ENCODE results near the gene EHD2.
"Not testable (repeated sequence)": the region's sequence is repeated elsewhere in the genome, so short reads cannot be mapped to it uniquely, and the experiment has no call there.

Gene EHD2

GRCh38 chr19:47713046-47714021, at the start of gene EHD2:
TSS of gene EHD2 (plus strand) at chr19:47713422. CDS start at chr19:47716613, 3,191 bp downstream.
- peak; percentile 61 for DNase-seq (ENCODE audit: low read depth, low spot score)

- DNase-seq (ENCODE audit: low read depth, low spot score) = no peak
These were observed 49.7 kb upstream of the EHD2 start for GRCh38 chr19:47663435-47663910.

- DNase-seq (ENCODE audit: low read depth, low spot score) = peak; percentile 27
These were observed 49.1 kb upstream of the EHD2 start for GRCh38 chr19:47663911-47664771.

GRCh38 chr19:47668556-47668955, 44.7 kb upstream of the EHD2 start:
- not testable (repeated sequence) for DNase-seq (ENCODE audit: low read depth, low spot score)

- no peak for DNase-seq (ENCODE audit: low read depth, low spot score)
These were observed 42.5 kb upstream of the EHD2 start for GRCh38 chr19:47670736-47671135.

- DNase-seq (ENCODE audit: low read depth, low spot score) = no peak
These were observed 41.7 kb upstream of the EHD2 start for GRCh38 chr19:47671499-47671898.

GRCh38 chr19:47673426-47673825, 39.8 kb upstream of the EHD2 start:
- no peak for DNase-seq (ENCODE audit: low read depth, low spot score)

GRCh38 chr19:47674548-47674947, 38.7 kb upstream of the EHD2 start:
- no peak for DNase-seq (ENCODE audit: low read depth, low spot score)

- no peak for DNase-seq (ENCODE audit: low read depth, low spot score)
These were observed 38.0 kb upstream of the EHD2 start for GRCh38 chr19:47675271-47675670.

- no peak for DNase-seq (ENCODE audit: low read depth, low spot score)
These were observed 37.4 kb upstream of the EHD2 start for GRCh38 chr19:47675859-47676258.

- no peak for DNase-seq (ENCODE audit: low read depth, low spot score)
These were observed 36.4 kb upstream of the EHD2 start for GRCh38 chr19:47676811-47677210.

- DNase-seq (ENCODE audit: low read depth, low spot score) = no peak
These were observed 33.8 kb upstream of the EHD2 start for GRCh38 chr19:47679251-47679900.

GRCh38 chr19:47679922-47680857, 33.0 kb upstream of the EHD2 start:
- no peak for DNase-seq (ENCODE audit: low read depth, low spot score)

- no peak for DNase-seq (ENCODE audit: low read depth, low spot score)
These were observed 32.3 kb upstream of the EHD2 start for GRCh38 chr19:47680858-47681332.

GRCh38 chr19:47681388-47681787, 31.8 kb upstream of the EHD2 start:
- DNase-seq (ENCODE audit: low read depth, low spot score) = no peak

GRCh38 chr19:47681936-47682335, 31.3 kb upstream of the EHD2 start:
- no peak for DNase-seq (ENCODE audit: low read depth, low spot score)

GRCh38 chr19:47682939-47683338, 30.3 kb upstream of the EHD2 start:
- no peak for DNase-seq (ENCODE audit: low read depth, low spot score)

GRCh38 chr19:47686679-47687450, 26.4 kb upstream of the EHD2 start:
- no peak for DNase-seq (ENCODE audit: low read depth, low spot score)

GRCh38 chr19:47687906-47688305, 25.3 kb upstream of the EHD2 start:
- no peak for DNase-seq (ENCODE audit: low read depth, low spot score)

- DNase-seq (ENCODE audit: low read depth, low spot score) = no peak
These were observed 22.1 kb upstream of the EHD2 start for GRCh38 chr19:47691090-47691489.

Data from ELF-1 (cell line).